SK-N-MC (cell line): ENCODE data around the gene SP2.

Experiments
- DNase-seq: peaks from one replicate; pipeline ENCODE4 v3.0.0-alpha.2; 2011; ENCODE audit warnings: low read depth, low spot score
- H3K27ac ChIP-seq: fragments of 200-600 bp; sonication (generic); 2 replicates; pipeline ENCODE4 v1.5.1; 2016; ENCODE audit warnings: mixed run types
- H3K36me3 ChIP-seq: fragments of 200-600 bp; sonication (generic); 2 replicates; pipeline ENCODE4 v1.6.1; 2017; ENCODE audit warnings: antibody characterized with exemption, low read length, mixed read lengths; ENCODE audit not compliant: insufficient read depth
- H3K4me3 ChIP-seq: fragments of 200-600 bp; sonication (generic); 2 replicates; pipeline ENCODE4 v1.5.1; 2016
- H3K9ac ChIP-seq: fragments of 200-600 bp; sonication (generic); 2 replicates; pipeline ENCODE4 v1.8.0; 2017; ENCODE audit warnings: mixed run types, mixed read lengths; ENCODE audit not compliant: insufficient read length
- H3K9me3 ChIP-seq: fragments of 200-600 bp; sonication (generic); 2 replicates; pipeline ENCODE4 v1.6.1; 2017; ENCODE audit warnings: low read depth, mild to moderate bottlenecking, antibody characterized with exemption, low read length, moderate library complexity, mixed read lengths
- EZH2 ChIP-seq: fragments of 200-600 bp; sonication (generic); IDR thresholded peaks from one replicate; pipeline ENCODE4 v1.6.1; 2017; ENCODE audit warnings: antibody characterized with exemption
- FOXP2 ChIP-seq: optimal IDR thresholded peaks from 2 replicates; pipeline ENCODE3; 2011; ENCODE audit warnings: mild to moderate bottlenecking, moderate library complexity; ENCODE audit not compliant: insufficient read depth; ENCODE audit errors: extremely low read length, control extremely low read depth
- POLR2AphosphoS5 ChIP-seq: IDR thresholded peaks from 2 replicates; pipeline ENCODE4 v1.6.1; 2012; ENCODE audit warnings: mild to moderate bottlenecking, low read depth, low read length, borderline replicate concordance

The SP2 gene

DNA sequence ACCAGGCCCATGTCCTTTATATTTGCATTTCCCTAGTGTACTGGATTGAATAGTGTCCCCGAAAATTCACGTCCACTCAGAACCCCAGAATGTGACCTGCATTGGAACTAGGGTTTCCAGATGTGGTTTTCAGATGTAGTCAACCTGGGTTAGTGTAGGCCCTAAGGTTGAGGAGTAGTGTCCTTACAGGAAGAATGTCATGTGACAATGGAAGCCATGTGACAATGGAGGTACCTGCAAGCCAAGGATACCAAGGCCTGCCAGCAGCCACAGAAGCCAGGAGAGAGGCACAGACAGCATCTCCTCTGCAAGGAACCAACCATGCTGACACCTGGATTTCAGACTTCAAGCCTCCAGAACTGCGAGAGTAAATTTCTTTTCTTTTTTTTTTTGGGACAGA, 66.9 kb downstream of the SP2 start:
- H3K9ac ChIP-seq: no peak overlapping the region
- TF ChIP-seq POLR2AphosphoS5: no peak
- TF ChIP-seq FOXP2: no peak
- no peak for TF ChIP-seq EZH2
- no peak overlapping the region for H3K27ac ChIP-seq
- no peak overlapping the region for H3K4me3 ChIP-seq
- DNase-seq: no peak
- no peaks in the 10 kb centered on the region for H3K9me3 ChIP-seq
- no peaks in the 10 kb centered on the region for H3K36me3 ChIP-seq

GRCh38 chr17:47964856-47965255, 68.8 kb downstream of the SP2 start:
- H3K9me3 ChIP-seq: no peaks in the 10 kb centered on the region
- H3K36me3 ChIP-seq: no peaks in the 10 kb centered on the region
- H3K4me3 ChIP-seq: no peak overlapping the region
- no peak for TF ChIP-seq FOXP2
- no peak for TF ChIP-seq EZH2
- no peak for TF ChIP-seq POLR2AphosphoS5
- no peak overlapping the region for H3K9ac ChIP-seq
- DNase-seq: no peak
- H3K27ac ChIP-seq: no peak overlapping the region

- no peak overlapping the region for H3K4me3 ChIP-seq
- no peaks in the 10 kb centered on the region for H3K9me3 ChIP-seq
- H3K9ac ChIP-seq: no peak overlapping the region
- no peaks in the 10 kb centered on the region for H3K36me3 ChIP-seq
- TF ChIP-seq EZH2 (no peak), POLR2AphosphoS5 (no peak), FOXP2 (no peak)
- DNase-seq: no peak
- H3K27ac ChIP-seq: no peak overlapping the region
These were observed 70.1 kb downstream of the SP2 start for GRCh38 chr17:47966079-47966519.

- no peak overlapping the region for H3K9ac ChIP-seq
- no peak for DNase-seq
These were observed 71.7 kb downstream of the SP2 start for GRCh38 chr17:47967607-47968252.

DNA sequence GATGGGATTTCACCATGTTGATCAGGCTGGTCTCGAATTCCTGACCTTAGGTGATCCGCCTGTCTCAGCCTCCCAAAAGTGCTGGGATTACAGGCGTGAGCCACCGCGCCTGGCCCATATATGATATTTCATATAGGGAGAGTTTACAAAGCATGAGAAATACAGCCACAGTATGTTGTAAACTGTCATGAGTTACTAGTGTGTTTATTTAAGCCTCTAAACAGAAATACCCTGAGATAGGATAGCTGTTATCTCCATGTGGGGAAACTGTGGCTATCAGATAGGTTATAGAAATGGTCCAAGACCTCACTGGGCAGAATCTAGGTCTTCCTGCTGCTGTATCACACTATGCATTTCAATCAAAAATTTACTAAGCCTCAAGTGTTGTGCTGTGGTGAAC, 72.8 kb downstream of the SP2 start:
- no peak for TF ChIP-seq EZH2
- no peak for TF ChIP-seq FOXP2
- no peak for TF ChIP-seq POLR2AphosphoS5
- Histone ChIP-seq H3K36me3 (peaks cover 7% of the 10 kb centered on the region; the same call in 1 of the 2 replicates), H3K27ac (no peak overlapping the region), H3K4me3 (no peak overlapping the region), H3K9ac (no peak overlapping the region), H3K9me3 (no peaks in the 10 kb centered on the region)
- no peak for DNase-seq

More at GRCh38 chr17:47967607-47968252, 71.7 kb downstream of the SP2 start:
- Histone ChIP-seq H3K9me3 (no peaks in the 10 kb centered on the region), H3K27ac (no peak overlapping the region), H3K4me3 (no peak overlapping the region), H3K36me3 (no peaks in the 10 kb centered on the region)
- TF ChIP-seq FOXP2 (no peak), EZH2 (no peak), POLR2AphosphoS5 (no peak)

DNA sequence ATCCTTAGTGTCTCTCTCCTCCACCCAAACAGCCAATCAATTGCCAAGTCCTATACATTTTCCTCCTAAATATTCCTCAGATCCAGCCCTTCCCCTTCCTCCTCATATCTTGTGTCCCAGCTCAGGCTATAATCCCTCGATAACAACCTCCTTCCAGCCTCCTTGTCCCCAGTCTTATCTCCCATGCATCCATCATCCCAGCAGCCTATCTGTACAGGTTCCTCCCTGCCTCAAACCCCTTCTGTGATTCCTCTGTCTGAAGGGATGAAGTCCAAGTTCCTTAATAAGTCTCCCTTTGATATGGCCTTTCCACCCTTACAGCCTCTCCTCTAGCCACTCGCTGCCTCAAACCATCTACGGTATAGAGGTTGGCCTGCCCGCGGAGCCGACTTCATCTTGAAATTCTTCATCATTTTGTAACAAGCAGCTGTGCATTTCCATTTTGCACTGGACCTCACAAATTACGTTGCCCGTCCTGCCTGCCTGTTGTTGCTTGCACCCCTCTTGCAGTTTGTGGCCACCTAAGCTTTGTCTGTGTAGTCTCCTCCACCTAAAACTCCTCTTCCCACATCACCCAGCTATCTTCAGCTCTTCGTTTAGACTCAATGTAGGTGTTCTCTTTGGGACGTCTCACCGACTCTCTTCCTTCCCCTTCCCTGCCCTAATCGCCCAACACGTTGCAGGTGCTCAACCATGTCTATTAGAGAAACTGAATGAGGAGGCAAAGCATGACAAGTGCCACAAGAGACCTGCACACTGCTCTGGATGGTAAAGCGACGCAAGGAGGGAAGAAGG, 74.1 kb downstream of the SP2 start:
- DNase-seq: no peak
- TF ChIP-seq POLR2AphosphoS5 (no peak), EZH2 (no peak), FOXP2 (no peak)
- Histone ChIP-seq H3K27ac (no peak overlapping the region), H3K9ac (peak overlapping the region; percentile 48), H3K4me3 (peak overlapping the region; percentile 94), H3K9me3 (no peaks in the 10 kb centered on the region), H3K36me3 (peaks cover 9% of the 10 kb centered on the region; the same call in 1 of the 2 replicates)

GRCh38 chr17:47970725-47971499, 74.9 kb downstream of the SP2 start, which contains the start of gene CDK5RAP3:
Gene CDK5RAP3, plus strand, starts transcription at chr17:47971113. Its CDS starts 34 bp downstream, at chr17:47971147.
- peak; percentile 66 for DNase-seq
- peaks cover 14% of the 10 kb centered on the region; the same call in 1 of the 2 replicates for H3K36me3 ChIP-seq
- peak within 1 kb of the TSS; percentile 94 for H3K4me3 ChIP-seq
- TF ChIP-seq EZH2 (no peak), POLR2AphosphoS5 (peak; percentile 70; the same call in 1 of the 2 replicates)
- no peak within 1 kb of the TSS for H3K27ac ChIP-seq
- no peaks in the 10 kb centered on the region for H3K9me3 ChIP-seq
- peak within 1 kb of the TSS; percentile 66 for H3K9ac ChIP-seq

- DNase-seq: no peak
- TF ChIP-seq FOXP2: no peak
- no peak for TF ChIP-seq POLR2AphosphoS5
- no peak for TF ChIP-seq EZH2
- Histone ChIP-seq H3K36me3 (peaks cover 20% of the 10 kb centered on the region; the same call in 1 of the 2 replicates), H3K4me3 (no peak overlapping the region), H3K9ac (no peak overlapping the region), H3K27ac (no peak overlapping the region), H3K9me3 (no peaks in the 10 kb centered on the region)
These were observed 77.5 kb downstream of the SP2 start for GRCh38 chr17:47973541-47973940.
